Measurements from ENCODE around the gene SAFB2. TPM values are rescaled to one million over a fixed set of nuclear protein-coding genes. Genes with fewer than 3 reads are reported as not detected.

Gene SAFB2
- total RNA-seq, 1 donor from 2014 or later = 40.5 TPM

GRCh38 chr19:5607318-5608275 is 15.0 kb downstream of the SAFB2 start:
- DNase-seq = no peak
- Histone ChIP-seq H3K36me3 (peaks cover 92% of the 10 kb centered on the region), H3K9me3 (replicated peaks) (no peaks in the 10 kb centered on the region), H3K4me3 (no peak overlapping the region), H3K4me1 (peaks cover 17% of the 10 kb centered on the region), H3K27me3 (ENCODE audit: low read depth) (no peaks in the 10 kb centered on the region), H3K27ac (replicated peaks) (no peak overlapping the region)
- intact Hi-C loops (cut with micrococcal nuclease) = no loop called here
- TF ChIP-seq CTCF (IDR thresholded peaks at IDR 0.05; ENCODE audit: borderline replicate concordance) = no peak

GRCh38 chr19:5605362-5605761 is 17.2 kb downstream of the SAFB2 start:
- Histone ChIP-seq H3K27ac (replicated peaks) (no peak overlapping the region), H3K4me3 (no peak overlapping the region), H3K4me1 (peaks cover 12% of the 10 kb centered on the region), H3K9me3 (replicated peaks) (no peaks in the 10 kb centered on the region), H3K36me3 (peaks cover 99% of the 10 kb centered on the region), H3K27me3 (ENCODE audit: low read depth) (no peaks in the 10 kb centered on the region)
- no peak for DNase-seq
- no peak for TF ChIP-seq CTCF (IDR thresholded peaks at IDR 0.05; ENCODE audit: borderline replicate concordance)
- intact Hi-C loops (cut with micrococcal nuclease) = no loop called here

GRCh38 chr19:5603626-5604025 is 18.9 kb downstream of the SAFB2 start:
- Histone ChIP-seq H3K4me3 (no peak overlapping the region), H3K27me3 (ENCODE audit: low read depth) (no peaks in the 10 kb centered on the region), H3K4me1 (peaks cover 19% of the 10 kb centered on the region), H3K9me3 (replicated peaks) (no peaks in the 10 kb centered on the region), H3K36me3 (peaks cover 99% of the 10 kb centered on the region), H3K27ac (replicated peaks) (no peak overlapping the region)
- no peak for TF ChIP-seq CTCF (IDR thresholded peaks at IDR 0.05; ENCODE audit: borderline replicate concordance)
- no peak for DNase-seq
- intact Hi-C loops (cut with micrococcal nuclease) = no loop called here

- Histone ChIP-seq H3K4me1 (peaks cover 8% of the 10 kb centered on the region), H3K9me3 (replicated peaks) (no peaks in the 10 kb centered on the region), H3K27me3 (ENCODE audit: low read depth) (no peaks in the 10 kb centered on the region), H3K27ac (replicated peaks) (no peak overlapping the region), H3K36me3 (peaks cover 99% of the 10 kb centered on the region), H3K4me3 (no peak overlapping the region)
- no peak for TF ChIP-seq CTCF (IDR thresholded peaks at IDR 0.05; ENCODE audit: borderline replicate concordance)
- no peak for DNase-seq
- intact Hi-C loops (cut with micrococcal nuclease) = no loop called here
Observed at GRCh38 chr19:5600797-5601196, 21.8 kb downstream of the SAFB2 start.

GRCh38 chr19:5595745-5596144 is 26.8 kb downstream of the SAFB2 start:
- intact Hi-C loops (cut with micrococcal nuclease) = no loop called here
- Histone ChIP-seq H3K4me1 (peaks cover 8% of the 10 kb centered on the region), H3K36me3 (peaks cover 100% of the 10 kb centered on the region), H3K27me3 (ENCODE audit: low read depth) (no peaks in the 10 kb centered on the region), H3K9me3 (replicated peaks) (no peaks in the 10 kb centered on the region), H3K27ac (replicated peaks) (no peak overlapping the region), H3K4me3 (no peak overlapping the region)
- TF ChIP-seq CTCF (IDR thresholded peaks at IDR 0.05; ENCODE audit: borderline replicate concordance) = no peak
- DNase-seq = no peak

All from left ventricle myocardium inferior (tissue), 1 donor.